ENCODE results near the gene CYB561.

Gene CYB561

GRCh38 chr17:63479495-63480184 is 33.5 kb upstream of the CYB561 start:
- no peak overlapping the region for H3K4me3 ChIP-seq (ENCODE audit: low read depth, low read length)
- no peak for TF ChIP-seq CTCF (conservative IDR thresholded peaks at IDR 0.05; ENCODE audit: low read depth, low read length)
- DNase-seq (ENCODE audit: low read depth): no peak

GRCh38 chr17:63478814-63479494 is 32.8 kb upstream of the CYB561 start:
- H3K4me3 ChIP-seq (ENCODE audit: low read depth, low read length): no peak overlapping the region
- peak; percentile 93 for TF ChIP-seq CTCF (conservative IDR thresholded peaks at IDR 0.05; ENCODE audit: low read depth, low read length)

GRCh38 chr17:63477480-63478440 is 31.7 kb upstream of the CYB561 start:
- H3K4me3 ChIP-seq (ENCODE audit: low read depth, low read length): peak overlapping the region; percentile 52
- no peak for DNase-seq (ENCODE audit: low read depth)
- no peak for TF ChIP-seq CTCF (conservative IDR thresholded peaks at IDR 0.05; ENCODE audit: low read depth, low read length)

More at GRCh38 chr17:63478814-63479494, 32.8 kb upstream of the CYB561 start:
- DNase-seq (ENCODE audit: low read depth): peak; percentile 95

- peak within 1 kb of the TSS; percentile 55 for H3K4me3 ChIP-seq (ENCODE audit: low read depth, low read length)
- no peak for TF ChIP-seq CTCF (conservative IDR thresholded peaks at IDR 0.05; ENCODE audit: low read depth, low read length)
- peak; percentile 33 for DNase-seq (ENCODE audit: low read depth)
These were observed 30.9 kb upstream of the CYB561 start, which contains the start of gene ACE for GRCh38 chr17:63476854-63477479. ACE (plus strand) TSS chr17:63477061; CDS start chr17:63477095, 34 bp downstream.

- no peak for DNase-seq (ENCODE audit: low read depth)
- H3K4me3 ChIP-seq (ENCODE audit: low read depth, low read length): peak overlapping the region; percentile 55
- TF ChIP-seq CTCF (conservative IDR thresholded peaks at IDR 0.05; ENCODE audit: low read depth, low read length): no peak
These were observed 30.4 kb upstream of the CYB561 start for GRCh38 chr17:63476459-63476853.

Data from choroid plexus epithelial cell (primary cell).